ENCODE data around the gene ATP6V0D1. TPM values are rescaled to one million over a fixed set of nuclear protein-coding genes. Genes with fewer than 3 reads are reported as not detected.

ATP6V0D1 gene
- total RNA-seq, 1 donor from 2014 or later = 97.9 TPM

GRCh38 chr16:67471758-67472384 lies 9.1 kb downstream of the ATP6V0D1 start:
- H3K4me3 ChIP-seq (ENCODE audit: low read depth, low read length) = no peak overlapping the region
- TF ChIP-seq CTCF (conservative IDR thresholded peaks at IDR 0.05; ENCODE audit: low read depth, low read length) = no peak
- no peak for DNase-seq (ENCODE audit: low read depth)

- no peak for TF ChIP-seq CTCF (conservative IDR thresholded peaks at IDR 0.05; ENCODE audit: low read depth, low read length)
- DNase-seq (ENCODE audit: low read depth) = no peak
- no peak overlapping the region for H3K4me3 ChIP-seq (ENCODE audit: low read depth, low read length)
These were observed 10.6 kb downstream of the ATP6V0D1 start for GRCh38 chr16:67470359-67470758.

- DNase-seq (ENCODE audit: low read depth) = no peak
- TF ChIP-seq CTCF (conservative IDR thresholded peaks at IDR 0.05; ENCODE audit: low read depth, low read length) = no peak
- H3K4me3 ChIP-seq (ENCODE audit: low read depth, low read length) = no peak overlapping the region
These were observed 12.2 kb downstream of the ATP6V0D1 start for GRCh38 chr16:67468731-67469130.

- no peak for DNase-seq (ENCODE audit: low read depth)
- no peak for TF ChIP-seq CTCF (conservative IDR thresholded peaks at IDR 0.05; ENCODE audit: low read depth, low read length)
- H3K4me3 ChIP-seq (ENCODE audit: low read depth, low read length) = no peak overlapping the region
These were observed 14.4 kb downstream of the ATP6V0D1 start for GRCh38 chr16:67466581-67466980.

GRCh38 chr16:67464565-67464964 lies 16.4 kb downstream of the ATP6V0D1 start:
- no peak for DNase-seq (ENCODE audit: low read depth)
- no peak for TF ChIP-seq CTCF (conservative IDR thresholded peaks at IDR 0.05; ENCODE audit: low read depth, low read length)
- H3K4me3 ChIP-seq (ENCODE audit: low read depth, low read length) = no peak overlapping the region

GRCh38 chr16:67463691-67464090 lies 17.3 kb downstream of the ATP6V0D1 start:
- no peak for DNase-seq (ENCODE audit: low read depth)
- TF ChIP-seq CTCF (conservative IDR thresholded peaks at IDR 0.05; ENCODE audit: low read depth, low read length) = no peak
- no peak overlapping the region for H3K4me3 ChIP-seq (ENCODE audit: low read depth, low read length)

- no peak for DNase-seq (ENCODE audit: low read depth)
- no peak for TF ChIP-seq CTCF (conservative IDR thresholded peaks at IDR 0.05; ENCODE audit: low read depth, low read length)
- no peak overlapping the region for H3K4me3 ChIP-seq (ENCODE audit: low read depth, low read length)
These were observed 17.9 kb downstream of the ATP6V0D1 start for GRCh38 chr16:67463059-67463458.

Data from epithelial cell of proximal tubule (primary cell).